GM12878 (cell line): ENCODE data around the gene CAMKMT. TPM values are rescaled to one million over a fixed set of nuclear protein-coding genes. Genes with fewer than 3 reads are reported as not detected.
A peak's percentile ranks its signal among the peaks of the same experiment; 100 is the strongest.

Experiments
- ATAC-seq: fragments of 200-7000 bp; cut with Tn5 transposase; 3 replicates; pipeline ENCODE4 v1.9.1; 2020; ENCODE audit warnings: mild to moderate bottlenecking, moderate library complexity
- BruUV-seq: library from RNA; stranded (reverse); fragments of 400-500 nt; replicated peaks from 2 replicates; lab custom pipeline; 2021; lab: Mats Ljungman, UMichigan
- CTCF ChIA-PET: fragments of 300-600 bp; sonication (Branson Sonifier 250); formaldehyde crosslinking; extraction: SDS; loops from one replicate; lab custom pipeline; 2021; ENCODE audit warnings: inconsistent platforms; lab: Yijun Ruan, JAX
- POLR2A ChIA-PET: fragments of 350-600 bp; formaldehyde crosslinking; extraction: SDS; loops from one replicate; lab custom pipeline; 2021; ENCODE audit warnings: inconsistent platforms; lab: Charles Lee
- RAD21 ChIA-PET: fragments of 300-600 bp; sonication (Branson Sonifier 250); formaldehyde crosslinking; loops from one replicate; lab custom pipeline; 2023; ENCODE audit warnings: antibody characterized with exemption; ENCODE audit not compliant: unreplicated experiment; lab: Charles Lee
- SMC1A ChIA-PET: fragments of 300-600 bp; sonication (Branson Sonifier 250); formaldehyde crosslinking; loops from one replicate; lab custom pipeline; 2023; ENCODE audit not compliant: unreplicated experiment, uncharacterized antibody; lab: Charles Lee
- DNase-seq: peaks from one replicate; pipeline ENCODE4 v3.0.0-alpha.2; 2011; ENCODE audit warnings: low read depth, low spot score
- FAIRE-seq: peaks from 3 replicates; lab custom pipeline; 2011; peaks lifted over from hg19 to GRCh38; lab: Jason Lieb, UNC
- H2AFZ ChIP-seq: 2 replicates; pipeline ENCODE4 v1.6.0; 2011; ENCODE audit warnings: low read depth, low read length, control low read depth; ENCODE audit not compliant: control insufficient read depth
- H3K27ac ChIP-seq: 2 replicates; pipeline ENCODE4 v1.5.1; 2011; ENCODE audit warnings: control low read depth; ENCODE audit not compliant: control insufficient read depth, insufficient read depth
- H3K27me3 ChIP-seq, 2 experiments: replicated peaks in 1 of 2; 2 replicates each; pipeline versions ENCODE4 v1.6.0 to v1.6.1; 2011; ENCODE audit warnings: low read length in 1 of 2; ENCODE audit not compliant: control insufficient read depth in 2 of 2, insufficient read depth in 2 of 2
- H3K36me3 ChIP-seq, 2 experiments: 2 replicates each; pipeline ENCODE4 v1.5.1; 2011; ENCODE audit warnings: low read length in 1 of 2; ENCODE audit not compliant: control insufficient read depth in 2 of 2, insufficient read depth in 2 of 2
- H3K4me1 ChIP-seq: 2 replicates; pipeline ENCODE4 v1.6.1; 2011; ENCODE audit warnings: mild to moderate bottlenecking, low read length, moderate library complexity, mixed read lengths; ENCODE audit not compliant: control insufficient read depth, insufficient read depth
- H3K4me2 ChIP-seq: 2 replicates; pipeline ENCODE4 v1.6.0; 2011; ENCODE audit warnings: control low read depth; ENCODE audit not compliant: control insufficient read depth, insufficient read depth
- H3K4me3 ChIP-seq: fragments of 200-600 bp; sonication (generic); 2 replicates; pipeline ENCODE4 v1.5.1; 2016
- H3K79me2 ChIP-seq: 2 replicates; pipeline ENCODE4 v1.6.0; 2011; ENCODE audit warnings: low read length; ENCODE audit not compliant: control insufficient read depth, insufficient read depth
- H3K9ac ChIP-seq: 2 replicates; pipeline ENCODE4 v1.8.0; 2011; ENCODE audit warnings: low read length, control low read depth, mixed read lengths; ENCODE audit not compliant: control insufficient read depth, insufficient read depth
- H3K9me3 ChIP-seq: replicated peaks from 3 replicates; pipeline ENCODE4 v1.5.1; 2011; ENCODE audit warnings: mild to moderate bottlenecking, low read length; ENCODE audit not compliant: control insufficient read depth, insufficient read depth
- H4K20me1 ChIP-seq: 2 replicates; pipeline ENCODE4 v1.6.0; 2011; ENCODE audit not compliant: control insufficient read depth, insufficient read depth
- CEBPZ ChIP-seq: fragments of 150-350 bp; IDR thresholded peaks from 2 replicates; pipeline ENCODE4 v1.6.1; 2016; ENCODE audit warnings: low read depth, low read length
- JUND ChIP-seq: IDR thresholded peaks from 2 replicates; pipeline ENCODE4 v1.6.1; 2012; ENCODE audit warnings: low read depth, mild to moderate bottlenecking, low read length, improper control_type of control experiment, moderate library complexity
- NFXL1 ChIP-seq: fragments of 450-650 bp; IDR thresholded peaks from 2 replicates; pipeline ENCODE4 v1.6.1; 2017; ENCODE audit warnings: antibody characterized with exemption, mild to moderate bottlenecking, borderline replicate concordance
- POLR2AphosphoS2 ChIP-seq: IDR thresholded peaks from 2 replicates; pipeline ENCODE4 v1.6.1; 2011; ENCODE audit warnings: low read depth, mild to moderate bottlenecking, low read length, improper control_type of control experiment, moderate library complexity
- RELB ChIP-seq: fragments of 450-650 bp; IDR thresholded peaks from 2 replicates; pipeline ENCODE4 v1.6.1; 2017; ENCODE audit warnings: low read depth, mild to moderate bottlenecking, moderate library complexity
- SKIL ChIP-seq: fragments of 450-650 bp; IDR thresholded peaks from 2 replicates; pipeline ENCODE4 v1.6.1; 2017; ENCODE audit warnings: mild to moderate bottlenecking, low read depth, inconsistent platforms; ENCODE audit not compliant: poor library complexity, severe bottlenecking
- SMC3 ChIP-seq: IDR thresholded peaks from 2 replicates; pipeline ENCODE4 v1.6.1; 2011; ENCODE audit warnings: low read length, improper control_type of control experiment, borderline replicate concordance
- SP1 ChIP-seq: IDR thresholded peaks from one replicate; pipeline ENCODE4 v1.6.1; 2011; ENCODE audit warnings: low read depth, low read length
- WGBS: methylation state at CpG from one replicate; pipeline ENCODE4 v1.1.6; 2016; ENCODE audit warnings: low lambda C conversion rate; ENCODE audit not compliant: insufficient replicate concordance, insufficient coverage; ENCODE audit errors: missing lambda C conversion rate; 5-methylcytosine and 5-hydroxymethylcytosine counted together
- in situ Hi-C: fragments of 300-500 bp; cut with MboI; formaldehyde crosslinking; loops from 9 replicates; pipeline ENCODE4 v1.14.3; 2018; ENCODE audit warnings: mixed read lengths
- intact Hi-C: fragments of 100-400 bp; cut with micrococcal nuclease; formaldehyde crosslinking; loops from one replicate; pipeline ENCODE4 v1.14.2; 2022; ENCODE audit not compliant: unreplicated experiment
- polyA plus RNA-seq, 11 experiments: library from polyadenylated mRNA; depleted of rRNA in 4 of 11; unstranded in 6 of 11; stranded (reverse) in 5 of 11; fragments of >200 nt; fragmentation: Nextera tagmentation in 4 of 11; fragmentation: Illumina TruSeq in 1 of 11; extraction: Ambion mirVana in 4 of 11; extraction: Trizol in 1 of 11; gene quantifications; 1 replicate in 1 of 11; 2 replicates in 10 of 11; pipeline versions ENCODE4 v1.2.1 to v1.2.3, GENCODE V29; 2011 to 2016; ENCODE audit warnings: inconsistent platforms in 2 of 11, missing spikeins in 2 of 11, low read depth in 1 of 11
- total RNA-seq, 4 experiments: library from RNA; depleted of rRNA in 3 of 4; stranded (reverse); fragments of >200 nt in 3 of 4; fragmentation: Illumina TruSeq in 1 of 4; extraction: Trizol in 1 of 4; gene quantifications; 2 replicates each; pipeline versions ENCODE4 v1.2.1 to v1.2.3, GENCODE V29; 2013 to 2021

Gene CAMKMT
- total and polyA plus RNA-seq, 10 of the 15 experiments (the other 5 are each of a cell fraction or from before 2014, with no cell fraction given): 2.7 to 16.0 (median 11.8) TPM

- H3K4me1 ChIP-seq: peaks cover 8% of the 10 kb centered on the region
- ATAC-seq (peak; percentile 44), FAIRE-seq (no peak), DNase-seq (no peak)
- POLR2A ChIA-PET: interaction anchor here (0.6 to 1.9 kb wide), 9 partner anchors 9 to 1781 kb away, joined by 3 to 7 read pairs (median 3); no protein-coding TSS in a partner anchor
- peak overlapping the region; percentile 23; the same call in 1 of the 2 replicates for H3K27ac ChIP-seq
- in situ Hi-C loops (no loop called here), intact Hi-C loops (no loop called here)
- H3K9me3 ChIP-seq: no peaks in the 10 kb centered on the region
- H3K4me3 ChIP-seq: no peak overlapping the region; the same call in 1 of the 2 replicates
- CTCF ChIA-PET: interaction anchor here (0.7 to 3.2 kb wide), 21 partner anchors 8 to 324 kb away, joined by 3 to 22 read pairs (median 4); no protein-coding TSS in a partner anchor
- no peaks in the 10 kb centered on the region for H4K20me1 ChIP-seq
- no TSS peak for BruUV-seq
- H3K36me3 ChIP-seq: no peaks in the 10 kb centered on the region
- peak overlapping the region; percentile 45 for H3K4me2 ChIP-seq
- RAD21 ChIA-PET: interaction anchor here (0.9 to 2.6 kb wide), 13 partner anchors 9 to 246 kb away, joined by 3 to 24 read pairs (median 4); no protein-coding TSS in a partner anchor
- H3K9ac ChIP-seq: no peak overlapping the region; the same call in 1 of the 2 replicates
- SMC1A ChIA-PET: interaction anchor here (0.6 to 3.1 kb wide), 37 partner anchors 9 to 1419 kb away, joined by 3 to 23 read pairs (median 6); no protein-coding TSS in a partner anchor
- H3K27me3 ChIP-seq: no peaks in the 10 kb centered on the region
- WGBS: 5% methylated on average over 3 of the region's 3 CpGs
- peak overlapping the region; percentile 90 for H2AFZ ChIP-seq
- TF ChIP-seq JUND (no peak), POLR2AphosphoS2 (no peak), SMC3 (no peak), NFXL1 (no peak), CEBPZ (no peak), SP1 (no peak), RELB (no peak), SKIL (no peak)
- H3K79me2 ChIP-seq: no peaks in the 10 kb centered on the region
Observed at GRCh38 chr2:44708661-44709000, 346.9 kb downstream of the CAMKMT start.
